IMR-90 (cell line): ENCODE measurements around the gene RBFOX1. TPM values are rescaled to one million over a fixed set of nuclear protein-coding genes. Genes with fewer than 3 reads are reported as not detected.

Experiments used
- ATAC-seq: fragments of 200-7000 bp; cut with Tn5 transposase; 2 replicates; pipeline ENCODE4 v1.9.1; 2020; ENCODE audit warnings: low read depth, mild to moderate bottlenecking, moderate library complexity
- BruUV-seq: library from RNA; stranded (reverse); fragments of 400-500 nt; replicated peaks from 2 replicates; lab custom pipeline; 2021; lab: Mats Ljungman, UMichigan
- CTCF ChIA-PET: fragments of 300-600 bp; formaldehyde crosslinking; extraction: SDS; loops from one replicate; lab custom pipeline; 2021; ENCODE audit warnings: antibody characterized with exemption; lab: Yijun Ruan, JAX
- POLR2A ChIA-PET: fragments of 300-600 bp; sonication (Branson Sonifier 250); formaldehyde crosslinking; loops from one replicate; lab custom pipeline; 2022; ENCODE audit warnings: antibody characterized with exemption; ENCODE audit not compliant: unreplicated experiment; lab: Charles Lee
- DNase-seq: peaks from one replicate; pipeline ENCODE4 v3.0.0; 2013
- H2AFZ ChIP-seq: replicated peaks from 2 replicates; pipeline ENCODE3; 2013; ENCODE audit warnings: low read length, mild to moderate bottlenecking; ENCODE audit not compliant: poor library complexity
- H2AK5ac ChIP-seq: 2 replicates; pipeline ENCODE4 v1.6.1; 2013; ENCODE audit warnings: low read depth, low read length, inconsistent platforms
- H2AK9ac ChIP-seq: replicated peaks from 2 replicates; pipeline ENCODE3; 2013; ENCODE audit warnings: mild to moderate bottlenecking, low read depth, low read length, moderate library complexity; ENCODE audit not compliant: poor library complexity
- H2BK120ac ChIP-seq: 2 replicates; pipeline ENCODE4 v1.6.1; 2013; ENCODE audit warnings: low read depth, low read length, inconsistent platforms
- H2BK15ac ChIP-seq: 3 replicates; pipeline ENCODE4 v1.6.1; 2013; ENCODE audit warnings: low read depth, low read length, inconsistent platforms
- H2BK20ac ChIP-seq: 2 replicates; pipeline ENCODE4 v1.6.1; 2013; ENCODE audit warnings: low read depth, mild to moderate bottlenecking, inconsistent platforms, low read length, moderate library complexity
- H2BK5ac ChIP-seq: 2 replicates; pipeline ENCODE4 v1.6.1; 2013; ENCODE audit warnings: mild to moderate bottlenecking, low read depth, low read length, inconsistent platforms; ENCODE audit not compliant: poor library complexity, severe bottlenecking
- H3K14ac ChIP-seq: replicated peaks from 2 replicates; pipeline ENCODE4 v1.6.1; 2013; ENCODE audit warnings: low read depth, low read length, inconsistent platforms
- H3K18ac ChIP-seq: 2 replicates; pipeline ENCODE4 v1.6.1; 2013; ENCODE audit warnings: low read depth, low read length, control low read depth
- H3K23ac ChIP-seq: 2 replicates; pipeline ENCODE4 v1.6.1; 2013; ENCODE audit warnings: low read depth, low read length, inconsistent platforms
- H3K27ac ChIP-seq: 2 replicates; pipeline ENCODE4 v1.5.1; 2013; ENCODE audit warnings: mild to moderate bottlenecking, control low read depth, low read length; ENCODE audit not compliant: insufficient read depth
- H3K27me3 ChIP-seq: 2 replicates; pipeline ENCODE4 v1.6.1; 2013; ENCODE audit warnings: low read length; ENCODE audit not compliant: control insufficient read depth, insufficient read depth
- H3K36me3 ChIP-seq: 2 replicates; pipeline ENCODE4 v1.6.1; 2013; ENCODE audit warnings: low read length, mixed read lengths; ENCODE audit not compliant: control insufficient read depth, insufficient read depth
- H3K4ac ChIP-seq: 2 replicates; pipeline ENCODE4 v1.6.1; 2013; ENCODE audit warnings: low read depth, low read length, inconsistent platforms
- H3K4me1 ChIP-seq: 2 replicates; pipeline ENCODE4 v1.6.1; 2013; ENCODE audit warnings: low read length, mixed read lengths; ENCODE audit not compliant: control insufficient read depth, insufficient read depth
- H3K4me2 ChIP-seq: 2 replicates; pipeline ENCODE4 v1.6.1; 2013; ENCODE audit warnings: low read depth, mild to moderate bottlenecking, control low read depth, low read length, moderate library complexity
- H3K4me3 ChIP-seq: 2 replicates; pipeline ENCODE4 v1.5.1; 2013; ENCODE audit warnings: low read depth, mild to moderate bottlenecking, control low read depth, low read length, moderate library complexity; ENCODE audit not compliant: insufficient read depth
- H3K56ac ChIP-seq: 2 replicates; pipeline ENCODE4 v1.6.1; 2013; ENCODE audit warnings: low read length, inconsistent platforms; ENCODE audit not compliant: insufficient read depth; ENCODE audit errors: extremely low read depth
- H3K79me1 ChIP-seq, 2 experiments: 2 replicates each; pipeline ENCODE4 v1.6.1; 2013; ENCODE audit warnings: low read length in 2 of 2, inconsistent platforms in 1 of 2, low read depth in 1 of 2
- H3K9ac ChIP-seq: 2 replicates; pipeline ENCODE4 v1.6.1; 2013; ENCODE audit warnings: low read depth, low read length, control low read depth
- H3K9me1 ChIP-seq: 2 replicates; pipeline ENCODE4 v1.6.1; 2013; ENCODE audit warnings: low read length, inconsistent platforms; ENCODE audit not compliant: insufficient read depth
- H3K9me3 ChIP-seq: 2 replicates; pipeline ENCODE4 v1.6.1; 2013; ENCODE audit warnings: low read length; ENCODE audit not compliant: control insufficient read depth, insufficient read depth
- H4K20me1 ChIP-seq: 2 replicates; pipeline ENCODE4 v1.6.1; 2013; ENCODE audit warnings: low read length, inconsistent platforms; ENCODE audit not compliant: insufficient read depth
- H4K5ac ChIP-seq: 2 replicates; pipeline ENCODE4 v1.6.1; 2013; ENCODE audit warnings: mild to moderate bottlenecking, low read depth, low read length, control low read depth
- H4K8ac ChIP-seq, 2 experiments: 2 replicates each; pipeline ENCODE4 v1.6.1; 2013; ENCODE audit warnings: low read depth in 2 of 2, low read length in 2 of 2, control low read depth in 1 of 2, inconsistent platforms in 1 of 2
- H4K91ac ChIP-seq: 2 replicates; pipeline ENCODE4 v1.6.1; 2013; ENCODE audit warnings: low read depth, low read length, inconsistent platforms; ENCODE audit not compliant: insufficient read depth
- CEBPB ChIP-seq: IDR thresholded peaks from 2 replicates; pipeline ENCODE4 v1.6.1; 2012; ENCODE audit warnings: low read depth, low read length, improper control_type of control experiment
- CTCF ChIP-seq: conservative IDR thresholded peaks from 2 replicates; pipeline ENCODE4 v1.5.1; 2012; ENCODE audit warnings: mild to moderate bottlenecking, low read depth, low read length, improper control_type of control experiment
- ELK1 ChIP-seq: fragments of 150-350 bp; IDR thresholded peaks from 2 replicates; pipeline ENCODE4 v1.6.1; 2016; ENCODE audit warnings: low read depth, mild to moderate bottlenecking, low read length, moderate library complexity, borderline replicate concordance
- FOS ChIP-seq: fragments of 150-350 bp; IDR thresholded peaks from 2 replicates; pipeline ENCODE4 v1.6.1; 2016; ENCODE audit warnings: low read depth, low read length
- MAFK ChIP-seq: IDR thresholded peaks from 2 replicates; pipeline ENCODE4 v1.6.1; 2012; ENCODE audit warnings: low read depth, low read length, improper control_type of control experiment
- MXI1 ChIP-seq: IDR thresholded peaks from 2 replicates; pipeline ENCODE4 v1.6.1; 2012; ENCODE audit warnings: low read depth, mild to moderate bottlenecking, low read length, moderate library complexity, borderline replicate concordance
- RAD21 ChIP-seq: IDR thresholded peaks from 2 replicates; pipeline ENCODE4 v1.6.1; 2012; ENCODE audit warnings: low read length, improper control_type of control experiment
- RCOR1 ChIP-seq: IDR thresholded peaks from 2 replicates; pipeline ENCODE4 v1.6.1; 2012; ENCODE audit warnings: mild to moderate bottlenecking, low read length, improper control_type of control experiment; ENCODE audit not compliant: insufficient replicate concordance
- RFX5 ChIP-seq: IDR thresholded peaks from 2 replicates; pipeline ENCODE4 v1.8.0; 2012; ENCODE audit warnings: low read depth, mild to moderate bottlenecking, low read length, moderate library complexity
- USF2 ChIP-seq: fragments of 150-350 bp; IDR thresholded peaks from 2 replicates; pipeline ENCODE4 v1.6.1; 2017; ENCODE audit warnings: mild to moderate bottlenecking, antibody characterized with exemption, low read length, low read depth
- WGBS, 2 experiments: methylation state at CpG; one replicate each; pipeline versions ENCODE4 v1.1.5 to v1.1.7; 2013; ENCODE audit warnings: missing lambda C conversion rate in 2 of 2; ENCODE audit not compliant: insufficient read length in 1 of 2; ENCODE audit errors: extremely low coverage in 2 of 2; 5-methylcytosine and 5-hydroxymethylcytosine counted together
- dilution Hi-C: fragments of 300-500 bp; cut with HindIII; formaldehyde crosslinking; loops from one replicate; pipeline ENCODE4 v1.14.3; 2018; ENCODE audit warnings: low sequenced_read_pairs; ENCODE audit not compliant: unreplicated experiment
- in situ Hi-C: fragments of 300-500 bp; cut with MboI; formaldehyde crosslinking; loops from 3 replicates; pipeline ENCODE4 v1.14.3; 2019; ENCODE audit warnings: low sequenced_read_pairs, inconsistent platforms, mixed read lengths
- intact Hi-C: fragments of 100-400 bp; cut with micrococcal nuclease; formaldehyde crosslinking; loops from 2 replicates; pipeline ENCODE4 v1.10.0; 2022
- polyA plus RNA-seq, 3 experiments: library from polyadenylated mRNA; depleted of rRNA; stranded (reverse); fragments of >200 nt; gene quantifications; 2 replicates each; pipeline ENCODE4 v1.2.3, GENCODE V29; 2012; ENCODE audit warnings: low replicate concordance in 1 of 3
- total RNA-seq: library from RNA; depleted of rRNA; stranded (reverse); fragments of >200 nt; gene quantifications from 2 replicates; pipeline ENCODE4 v1.2.3, GENCODE V29; 2012

RBFOX1 gene
- total and polyA plus RNA-seq, 2 of the 4 experiments (the other 2 are of a cell fraction): not detected

- H3K23ac ChIP-seq: no peak overlapping the region
- no peak overlapping the region for H3K56ac ChIP-seq
- no peaks in the 10 kb centered on the region for H3K79me1 ChIP-seq
- no peak overlapping the region for H3K14ac ChIP-seq
- H3K27me3 ChIP-seq: no peaks in the 10 kb centered on the region
- H2BK20ac ChIP-seq: no peak overlapping the region
- H4K20me1 ChIP-seq: no peaks in the 10 kb centered on the region
- no peaks in the 10 kb centered on the region for H3K36me3 ChIP-seq
- H3K4me2 ChIP-seq: no peak overlapping the region
- in situ Hi-C loops (no loop called here), dilution Hi-C loops (no loop called here), intact Hi-C loops (no loop called here)
- H2BK15ac ChIP-seq: no peak overlapping the region
- no peaks in the 10 kb centered on the region for H3K4me1 ChIP-seq
- no peak overlapping the region for H3K4me3 ChIP-seq
- H3K9me3 ChIP-seq: peaks cover 10% of the 10 kb centered on the region; the same call in 1 of the 2 replicates
- H4K91ac ChIP-seq: no peak overlapping the region
- H4K5ac ChIP-seq: no peak overlapping the region
- no peak overlapping the region for H4K8ac ChIP-seq
- ChIA-PET CTCF (no interaction called here), POLR2A (no interaction called here)
- no peak overlapping the region for H2BK5ac ChIP-seq
- H3K18ac ChIP-seq: no peak overlapping the region
- H3K4ac ChIP-seq: no peak overlapping the region
- no peak overlapping the region for H3K9ac ChIP-seq
- DNase-seq (no peak), ATAC-seq (no peak)
- no peak overlapping the region for H2AFZ ChIP-seq
- TF ChIP-seq CEBPB (no peak), USF2 (no peak), MAFK (no peak), FOS (no peak), RAD21 (no peak), RFX5 (no peak), MXI1 (no peak), ELK1 (no peak), RCOR1 (no peak), CTCF (no peak)
- no peaks in the 10 kb centered on the region for H3K9me1 ChIP-seq
- no peak overlapping the region for H2AK9ac ChIP-seq
- H2AK5ac ChIP-seq: no peak overlapping the region
- H2BK120ac ChIP-seq: no peak overlapping the region
- no TSS peak for BruUV-seq
- no CpG with 5 or more reads among the region's 5 CpGs for WGBS, 2 experiments
- no peak overlapping the region for H3K27ac ChIP-seq
Measured at GRCh38 chr16:7731141-7731540, 398.5 kb downstream of the RBFOX1 start.
